Kasumi-1 (cell line): ENCODE results near the gene PCDHA9.
"Not testable (repeated sequence)": the region's sequence is repeated elsewhere in the genome, so short reads cannot be mapped to it uniquely, and the experiment has no call there.

Source experiments
- DNase-seq, 2 experiments: peaks; one replicate each; lab custom pipeline; 2025; lab: John Stamatoyannopoulos, UW

The PCDHA9 gene

DNA sequence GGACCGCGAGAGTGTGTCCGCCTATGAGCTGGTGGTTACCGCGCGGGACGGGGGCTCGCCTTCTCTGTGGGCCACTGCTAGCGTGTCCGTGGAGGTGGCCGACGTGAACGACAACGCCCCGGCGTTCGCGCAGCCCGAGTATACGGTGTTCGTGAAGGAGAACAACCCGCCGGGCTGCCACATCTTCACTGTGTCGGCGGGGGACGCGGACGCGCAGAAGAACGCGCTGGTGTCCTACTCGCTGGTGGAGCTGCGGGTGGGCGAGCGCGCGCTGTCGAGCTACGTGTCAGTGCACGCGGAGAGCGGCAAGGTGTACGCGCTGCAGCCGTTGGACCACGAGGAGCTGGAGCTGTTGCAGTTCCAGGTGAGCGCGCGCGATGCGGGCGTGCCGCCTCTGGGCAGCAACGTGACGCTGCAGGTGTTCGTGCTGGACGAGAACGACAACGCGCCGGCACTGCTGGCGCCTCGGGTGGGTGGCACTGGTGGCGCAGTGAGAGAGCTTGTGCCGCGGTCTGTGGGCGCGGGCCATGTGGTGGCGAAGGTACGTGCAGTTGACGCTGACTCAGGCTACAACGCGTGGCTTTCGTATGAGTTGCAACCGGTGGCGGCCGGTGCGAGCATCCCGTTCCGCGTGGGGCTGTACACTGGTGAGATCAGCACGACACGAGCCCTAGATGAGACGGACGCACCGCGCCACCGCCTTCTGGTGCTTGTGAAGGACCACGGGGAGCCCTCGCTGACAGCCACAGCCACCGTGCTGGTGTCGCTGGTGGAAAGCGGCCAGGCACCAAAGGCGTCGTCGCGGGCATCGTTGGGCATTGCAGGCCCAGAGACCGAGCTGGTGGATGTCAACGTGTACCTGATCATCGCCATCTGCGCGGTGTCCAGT is 12.3 kb upstream of the PCDHA9 start:
- DNase-seq, result no peak

DNA sequence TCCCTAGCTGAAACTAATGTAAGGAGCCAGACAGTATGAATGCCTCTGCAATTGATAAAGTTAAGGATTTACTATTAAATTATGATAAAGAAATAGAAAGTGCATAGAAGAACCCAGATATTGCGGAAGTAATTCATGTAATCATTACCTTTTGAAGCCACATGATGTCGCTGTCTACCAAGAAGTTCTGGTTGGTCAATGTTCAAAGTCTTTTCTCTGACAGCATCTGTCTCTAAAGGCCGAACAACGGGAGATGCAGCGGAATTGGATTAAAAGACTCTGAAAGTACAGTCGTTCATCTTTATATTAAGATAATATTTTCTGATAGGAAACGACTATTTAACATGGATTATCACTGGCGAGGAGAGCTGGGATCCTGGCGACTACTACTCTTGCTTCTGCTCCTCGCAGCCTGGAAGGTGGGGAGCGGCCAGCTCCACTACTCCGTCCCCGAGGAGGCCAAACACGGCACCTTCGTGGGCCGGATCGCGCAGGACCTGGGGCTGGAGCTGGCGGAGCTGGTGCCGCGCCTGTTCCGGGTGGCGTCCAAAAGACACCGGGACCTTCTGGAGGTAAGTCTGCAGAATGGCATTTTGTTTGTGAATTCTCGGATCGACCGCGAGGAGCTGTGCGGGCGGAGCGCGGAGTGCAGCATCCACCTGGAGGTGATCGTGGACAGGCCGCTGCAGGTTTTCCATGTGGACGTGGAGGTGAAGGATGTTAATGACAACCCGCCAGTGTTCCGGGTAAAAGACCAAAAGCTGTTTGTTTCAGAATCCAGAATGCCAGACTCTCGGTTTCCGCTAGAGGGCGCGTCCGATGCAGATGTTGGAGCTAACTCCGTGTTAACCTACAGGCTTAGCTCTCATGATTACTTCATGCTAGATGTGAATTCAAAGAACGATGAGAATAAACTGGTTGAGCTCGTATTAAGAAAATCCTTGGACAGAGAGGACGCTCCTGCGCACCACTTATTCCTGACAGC is 6.9 kb upstream of the PCDHA9 start, which contains the start of gene PCDHA8:
PCDHA8 (plus strand) TSS at position 210 of the 985 bp plus-strand sequence; CDS start at position 345, 135 bp downstream.
- DNase-seq, result peak; percentile 25 to 30

DNA sequence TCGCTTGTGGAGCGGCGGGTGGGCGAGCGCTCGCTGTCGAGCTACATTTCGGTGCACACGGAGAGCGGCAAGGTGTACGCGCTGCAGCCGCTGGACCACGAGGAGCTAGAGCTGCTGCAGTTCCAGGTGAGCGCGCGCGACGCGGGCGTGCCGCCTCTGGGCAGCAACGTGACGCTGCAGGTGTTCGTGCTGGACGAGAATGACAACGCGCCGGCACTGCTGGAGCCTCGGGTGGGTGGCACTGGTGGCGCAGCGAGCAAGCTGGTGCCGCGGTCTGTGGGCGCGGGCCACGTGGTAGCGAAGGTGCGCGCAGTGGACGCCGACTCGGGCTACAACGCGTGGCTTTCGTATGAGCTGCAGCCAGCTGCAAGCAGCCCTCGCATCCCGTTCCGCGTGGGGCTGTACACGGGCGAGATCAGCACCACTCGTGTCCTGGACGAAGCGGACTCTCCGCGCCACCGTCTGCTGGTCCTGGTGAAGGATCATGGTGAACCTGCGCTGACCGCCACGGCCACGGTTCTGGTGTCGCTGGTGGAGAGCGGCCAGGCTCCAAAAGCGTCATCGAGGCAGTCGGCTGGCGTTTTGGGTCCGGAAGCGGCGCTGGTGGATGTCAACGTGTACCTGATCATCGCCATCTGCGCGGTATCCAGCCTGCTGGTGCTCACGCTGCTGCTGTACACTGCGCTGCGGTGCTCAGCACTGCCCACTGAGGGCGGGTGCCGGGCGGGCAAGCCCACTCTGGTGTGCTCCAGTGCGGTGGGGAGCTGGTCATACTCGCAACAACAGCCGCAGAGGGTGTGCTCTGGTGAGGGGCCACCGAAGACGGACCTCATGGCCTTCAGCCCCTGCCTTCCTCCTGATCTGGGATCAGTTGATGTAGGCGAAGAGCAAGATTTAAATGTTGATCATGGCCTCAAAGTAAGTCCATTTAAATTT is 5.1 kb upstream of the PCDHA9 start:
- no peak for DNase-seq

DNA sequence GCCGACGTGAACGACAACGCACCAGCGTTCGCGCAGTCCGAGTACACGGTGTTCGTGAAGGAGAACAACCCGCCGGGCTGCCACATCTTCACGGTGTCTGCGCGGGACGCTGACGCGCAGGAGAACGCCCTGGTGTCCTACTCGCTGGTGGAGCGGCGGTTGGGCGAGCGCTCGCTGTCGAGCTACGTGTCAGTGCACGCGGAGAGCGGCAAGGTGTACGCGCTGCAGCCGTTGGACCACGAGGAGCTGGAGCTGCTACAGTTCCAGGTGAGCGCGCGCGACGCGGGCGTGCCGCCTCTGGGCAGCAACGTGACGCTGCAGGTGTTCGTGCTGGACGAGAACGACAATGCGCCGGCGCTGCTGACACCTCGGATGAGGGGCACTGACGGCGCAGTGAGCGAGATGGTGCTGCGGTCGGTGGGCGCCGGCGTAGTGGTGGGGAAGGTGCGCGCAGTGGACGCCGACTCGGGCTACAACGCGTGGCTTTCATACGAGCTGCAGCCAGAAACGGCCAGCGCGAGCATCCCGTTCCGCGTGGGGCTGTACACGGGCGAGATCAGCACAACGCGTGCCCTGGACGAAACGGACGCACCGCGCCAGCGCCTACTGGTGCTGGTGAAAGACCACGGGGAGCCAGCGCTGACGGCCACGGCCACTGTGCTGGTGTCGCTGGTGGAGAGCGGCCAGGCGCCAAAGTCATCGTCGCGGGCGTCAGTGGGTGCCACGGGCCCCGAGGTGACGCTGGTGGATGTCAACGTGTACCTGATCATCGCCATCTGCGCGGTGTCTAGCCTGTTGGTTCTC is 1.9 kb downstream of the PCDHA9 start:
- not testable (repeated sequence) for DNase-seq

DNA sequence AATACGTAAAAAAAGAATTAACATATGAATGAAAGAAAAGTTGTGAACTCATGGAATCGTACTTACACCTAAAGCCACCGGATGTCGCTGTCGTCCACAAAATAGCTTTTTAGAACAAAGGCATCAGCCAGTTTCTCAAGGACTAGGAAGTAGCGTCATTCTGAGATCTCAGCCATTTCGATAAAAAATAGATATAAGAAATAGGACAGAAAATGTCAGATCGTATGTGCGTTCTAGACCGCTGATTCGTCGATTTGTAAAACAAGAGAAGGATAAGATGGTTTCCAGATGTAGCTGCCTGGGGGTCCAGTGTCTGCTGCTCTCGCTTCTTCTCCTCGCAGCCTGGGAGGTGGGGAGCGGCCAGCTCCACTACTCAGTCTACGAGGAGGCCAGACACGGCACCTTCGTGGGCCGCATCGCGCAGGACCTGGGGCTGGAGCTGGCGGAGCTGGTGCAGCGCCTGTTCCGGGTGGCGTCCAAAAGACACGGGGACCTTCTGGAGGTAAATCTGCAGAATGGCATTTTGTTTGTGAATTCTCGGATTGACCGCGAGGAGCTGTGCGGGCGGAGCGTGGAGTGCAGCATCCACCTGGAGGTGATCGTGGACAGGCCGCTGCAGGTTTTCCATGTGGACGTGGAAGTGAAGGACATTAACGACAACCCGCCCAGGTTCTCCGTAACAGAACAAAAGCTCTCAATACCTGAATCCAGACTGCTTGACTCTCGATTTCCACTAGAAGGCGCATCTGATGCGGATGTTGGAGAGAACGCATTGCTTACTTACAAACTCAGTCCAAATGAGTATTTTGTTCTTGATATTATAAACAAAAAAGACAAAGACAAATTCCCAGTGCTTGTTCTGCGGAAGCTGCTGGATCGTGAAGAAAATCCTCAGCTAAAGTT is 7.8 kb downstream of the PCDHA9 start, which contains the start of gene PCDHA10:
PCDHA10 (plus strand) TSS at position 126 of the 903 bp plus-strand sequence; CDS start at position 278, 152 bp downstream.
- DNase-seq, result no peak

DNA sequence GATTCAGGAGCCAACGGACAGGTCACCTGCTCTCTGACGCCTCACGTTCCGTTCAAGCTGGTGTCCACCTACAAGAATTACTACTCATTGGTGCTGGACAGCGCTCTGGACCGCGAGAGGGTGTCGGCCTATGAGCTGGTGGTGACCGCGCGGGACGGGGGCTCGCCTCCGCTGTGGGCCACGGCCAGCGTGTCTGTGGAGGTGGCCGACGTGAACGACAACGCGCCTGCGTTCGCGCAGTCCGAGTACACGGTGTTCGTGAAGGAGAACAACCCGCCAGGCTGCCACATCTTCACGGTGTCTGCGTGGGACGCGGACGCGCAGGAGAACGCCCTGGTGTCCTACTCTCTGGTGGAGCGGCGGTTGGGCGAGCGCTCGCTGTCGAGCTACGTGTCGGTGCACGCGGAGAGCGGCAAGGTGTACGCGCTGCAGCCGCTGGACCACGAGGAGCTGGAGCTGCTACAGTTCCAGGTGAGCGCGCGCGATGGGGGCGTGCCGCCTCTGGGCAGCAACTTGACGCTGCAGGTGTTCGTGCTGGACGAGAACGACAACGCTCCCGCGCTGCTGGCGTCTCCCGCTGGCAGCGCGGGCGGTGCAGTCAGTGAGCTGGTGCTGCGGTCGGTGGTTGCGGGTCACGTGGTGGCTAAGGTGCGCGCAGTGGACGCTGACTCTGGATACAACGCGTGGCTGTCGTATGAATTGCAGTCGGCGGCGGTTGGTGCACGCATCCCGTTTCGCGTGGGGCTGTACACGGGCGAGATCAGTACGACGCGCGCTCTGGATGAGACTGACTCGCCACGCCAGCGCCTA is 9.2 kb downstream of the PCDHA9 start:
- DNase-seq, result no peak

DNA sequence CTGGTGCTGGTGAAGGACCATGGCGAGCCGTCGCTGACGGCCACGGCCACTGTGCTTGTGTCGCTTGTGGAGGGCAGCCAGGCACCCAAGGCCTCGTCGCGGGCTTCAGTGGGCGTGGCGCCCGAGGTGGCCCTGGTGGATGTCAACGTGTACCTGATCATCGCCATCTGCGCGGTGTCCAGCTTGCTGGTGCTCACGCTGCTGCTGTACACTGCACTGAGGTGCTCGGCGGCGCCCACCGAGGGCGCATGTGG is 9.7 kb downstream of the PCDHA9 start:
- DNase-seq, result no peak

DNA sequence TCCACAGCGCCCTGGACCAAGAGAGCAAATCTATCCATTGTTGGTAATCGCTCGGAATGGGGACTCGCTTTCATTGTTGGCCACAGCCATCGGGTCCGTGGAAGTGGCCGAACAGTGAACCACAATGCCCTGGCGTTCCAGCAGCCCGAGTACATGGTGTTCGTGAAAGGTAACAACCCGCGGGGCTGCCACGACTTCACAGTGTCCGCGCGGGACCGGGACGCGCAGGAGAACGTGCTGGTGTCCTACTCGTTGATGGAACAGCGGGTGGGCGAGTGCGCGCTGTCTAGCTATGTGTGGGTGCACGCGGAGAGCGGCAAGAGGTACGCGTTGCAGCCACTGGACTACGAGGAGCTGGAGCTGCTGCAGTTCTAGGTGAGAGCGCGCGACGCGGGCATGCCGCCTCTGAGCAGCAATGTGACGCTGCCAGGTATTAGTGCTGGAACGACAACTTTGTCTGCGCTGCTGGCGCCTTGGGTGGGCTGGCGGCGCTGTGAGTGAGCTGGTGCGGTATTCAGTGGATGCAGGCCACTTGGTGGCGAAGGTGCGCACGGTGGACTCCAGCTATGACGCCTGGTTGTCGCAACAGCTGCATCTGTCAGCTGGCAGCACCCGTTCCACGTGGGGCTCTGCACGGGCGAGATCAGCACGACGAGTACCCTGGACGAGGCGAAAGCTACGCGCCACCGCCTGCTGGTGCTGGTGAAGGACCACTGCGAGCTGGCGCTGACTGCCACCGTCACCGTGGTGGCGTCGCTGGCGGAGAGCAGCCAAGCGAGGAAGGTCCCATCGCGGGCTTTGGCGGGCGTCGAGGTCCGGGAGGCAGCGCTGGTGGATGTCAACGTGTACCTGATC is 14.5 kb downstream of the PCDHA9 start:
- no peak for DNase-seq

DNA sequence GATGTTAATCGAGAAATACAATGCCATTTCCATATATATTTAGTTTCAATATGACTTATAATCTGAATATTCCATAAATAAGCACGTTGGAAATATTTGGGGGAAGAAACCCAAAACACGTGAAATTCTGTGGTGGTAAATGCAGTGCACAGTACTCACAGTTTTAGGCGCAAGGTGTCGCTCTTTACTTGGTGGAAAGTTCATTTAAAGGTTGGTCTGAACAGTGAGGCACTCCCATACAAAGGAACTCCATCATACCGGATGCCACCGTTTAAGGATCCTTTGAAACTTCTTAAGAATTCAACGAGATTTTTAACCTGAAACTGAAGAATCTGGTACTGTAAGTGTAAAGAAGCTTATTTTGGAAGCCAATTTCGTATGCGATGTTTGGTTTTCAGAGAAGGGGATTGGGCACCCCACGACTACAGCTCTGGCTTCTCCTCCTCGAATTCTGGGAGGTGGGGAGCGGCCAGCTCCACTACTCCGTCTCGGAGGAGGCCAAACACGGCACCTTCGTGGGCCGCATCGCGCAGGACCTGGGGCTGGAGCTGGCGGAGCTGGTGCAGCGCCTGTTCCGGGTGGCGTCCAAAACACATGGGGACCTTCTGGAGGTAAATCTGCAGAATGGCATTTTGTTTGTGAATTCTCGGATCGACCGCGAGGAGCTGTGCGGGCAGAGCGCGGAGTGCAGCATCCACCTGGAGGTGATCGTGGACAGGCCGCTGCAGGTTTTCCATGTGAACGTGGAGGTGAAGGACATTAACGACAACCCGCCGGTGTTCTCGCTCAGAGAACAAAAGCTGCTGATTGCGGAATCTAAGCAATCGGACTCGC is 20.8 kb downstream of the PCDHA9 start, which contains the start of gene PCDHA11:
PCDHA11 (plus strand) TSS at position 237 of the 834 bp plus-strand sequence; CDS start at position 384, 147 bp downstream.
- DNase-seq, result no peak

DNA sequence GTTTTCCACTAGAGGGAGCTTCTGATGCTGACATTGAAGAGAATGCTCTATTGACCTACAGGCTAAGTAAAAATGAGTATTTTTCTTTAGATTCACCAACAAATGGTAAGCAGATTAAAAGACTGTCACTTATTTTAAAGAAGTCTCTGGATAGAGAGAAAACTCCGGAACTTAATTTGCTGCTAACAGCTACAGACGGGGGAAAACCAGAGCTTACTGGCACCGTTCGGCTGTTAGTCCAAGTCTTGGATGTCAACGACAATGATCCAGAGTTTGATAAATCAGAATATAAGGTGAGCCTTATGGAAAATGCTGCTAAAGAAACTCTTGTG is 21.3 kb downstream of the PCDHA9 start:
- no peak for DNase-seq

DNA sequence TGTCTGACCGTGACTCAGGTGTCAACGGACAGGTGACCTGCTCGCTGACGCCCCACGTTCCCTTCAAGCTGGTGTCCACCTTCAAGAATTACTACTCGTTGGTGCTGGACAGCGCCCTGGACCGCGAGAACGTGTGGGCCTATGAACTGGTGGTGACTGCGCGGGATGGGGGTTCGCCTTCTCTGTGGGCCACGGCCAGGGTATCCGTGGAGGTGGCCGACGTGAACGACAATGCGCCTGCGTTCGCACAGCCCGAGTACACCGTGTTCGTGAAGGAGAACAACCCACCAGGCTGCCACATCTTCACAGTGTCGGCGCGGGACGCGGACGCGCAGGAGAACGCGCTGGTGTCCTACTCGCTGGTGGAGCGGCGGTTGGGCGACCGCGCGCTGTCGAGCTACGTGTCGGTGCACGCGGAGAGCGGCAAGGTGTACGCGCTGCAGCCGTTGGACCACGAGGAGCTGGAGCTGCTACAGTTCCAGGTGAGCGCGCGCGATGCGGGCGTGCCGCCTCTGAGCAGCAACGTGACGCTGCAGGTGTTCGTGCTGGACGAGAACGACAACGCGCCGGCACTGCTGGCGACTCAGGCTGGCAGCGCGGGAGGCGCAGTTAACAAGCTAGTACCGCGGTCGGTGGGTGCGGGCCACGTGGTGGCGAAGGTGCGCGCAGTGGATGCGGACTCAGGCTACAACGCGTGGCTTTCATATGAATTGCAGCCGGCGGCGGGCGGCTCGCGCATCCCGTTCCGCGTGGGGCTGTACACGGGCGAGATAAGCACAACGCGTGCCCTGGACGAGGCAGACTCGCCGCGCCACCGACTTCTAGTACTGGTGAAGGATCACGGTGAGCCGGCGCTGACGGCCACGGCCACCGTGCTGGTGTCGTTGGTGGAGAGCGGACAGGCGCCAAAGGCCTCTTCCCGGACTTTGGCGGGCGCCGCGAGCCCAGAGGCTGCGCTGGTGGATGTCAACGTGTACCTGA is 22.3 kb downstream of the PCDHA9 start:
- DNase-seq, result no peak

DNA sequence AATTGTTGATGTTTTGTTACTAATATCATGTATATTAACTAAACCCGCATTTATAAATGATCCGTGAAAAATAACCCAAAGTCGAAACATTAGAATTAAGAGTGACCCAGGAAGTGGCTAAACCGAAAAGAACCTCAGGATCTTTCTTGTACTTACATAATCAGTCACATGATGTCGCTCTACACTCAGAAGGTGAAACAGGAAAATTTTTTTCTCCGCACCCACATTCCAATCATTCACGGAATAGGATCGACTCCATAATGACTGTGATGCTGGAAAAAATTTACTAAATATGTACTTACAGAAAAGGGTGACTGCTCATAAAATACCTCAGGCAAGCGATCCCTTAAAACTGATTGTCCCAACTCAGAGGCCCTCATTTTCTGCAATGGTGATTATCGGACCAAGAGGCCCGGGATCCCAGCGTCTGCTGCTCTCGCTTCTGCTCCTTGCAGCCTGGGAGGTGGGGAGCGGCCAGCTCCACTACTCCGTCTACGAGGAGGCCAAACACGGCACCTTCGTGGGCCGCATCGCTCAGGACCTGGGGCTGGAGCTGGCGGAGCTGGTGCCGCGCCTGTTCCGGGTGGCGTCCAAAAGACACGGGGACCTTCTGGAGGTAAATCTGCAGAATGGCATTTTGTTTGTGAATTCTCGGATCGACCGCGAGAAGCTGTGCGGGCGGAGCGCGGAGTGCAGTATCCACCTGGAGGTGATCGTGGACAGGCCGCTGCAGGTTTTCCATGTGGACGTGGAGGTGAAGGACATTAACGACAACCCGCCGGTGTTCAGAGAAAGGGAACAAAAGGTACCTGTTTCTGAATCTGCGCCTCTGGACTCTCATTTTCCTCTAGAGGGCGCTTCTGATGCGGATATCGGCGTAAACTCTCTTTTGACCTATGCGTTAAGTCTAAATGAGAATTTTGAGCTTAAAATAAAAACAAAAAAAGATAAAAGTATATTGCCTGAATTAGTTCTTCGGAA is 27.2 kb downstream of the PCDHA9 start, which contains the start of gene PCDHA12:
PCDHA12 (plus strand) TSS at position 224 of the 981 bp plus-strand sequence; CDS start at position 389, 165 bp downstream.
- DNase-seq, result no peak

DNA sequence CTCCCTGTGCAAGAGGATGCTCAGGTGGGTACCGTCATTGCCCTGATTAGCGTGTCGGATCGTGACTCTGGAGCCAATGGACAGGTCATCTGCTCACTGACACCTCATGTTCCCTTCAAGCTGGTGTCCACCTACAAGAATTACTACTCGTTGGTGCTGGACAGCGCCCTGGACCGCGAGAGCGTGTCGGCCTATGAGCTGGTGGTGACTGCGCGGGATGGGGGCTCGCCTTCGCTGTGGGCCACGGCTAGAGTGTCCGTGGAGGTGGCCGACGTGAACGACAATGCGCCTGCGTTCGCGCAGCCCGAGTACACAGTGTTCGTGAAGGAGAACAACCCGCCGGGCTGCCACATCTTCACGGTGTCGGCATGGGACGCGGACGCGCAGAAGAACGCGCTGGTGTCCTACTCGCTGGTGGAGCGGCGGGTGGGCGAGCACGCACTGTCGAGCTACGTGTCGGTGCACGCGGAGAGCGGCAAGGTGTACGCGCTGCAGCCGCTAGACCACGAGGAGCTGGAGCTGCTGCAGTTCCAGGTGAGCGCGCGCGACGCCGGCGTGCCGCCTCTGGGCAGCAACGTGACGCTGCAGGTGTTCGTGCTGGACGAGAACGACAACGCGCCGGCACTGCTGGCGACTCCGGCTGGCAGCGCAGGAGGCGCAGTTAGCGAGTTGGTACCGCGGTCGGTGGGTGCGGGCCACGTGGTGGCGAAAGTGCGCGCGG is 28.5 kb downstream of the PCDHA9 start:
- DNase-seq, result not testable (repeated sequence)

DNA sequence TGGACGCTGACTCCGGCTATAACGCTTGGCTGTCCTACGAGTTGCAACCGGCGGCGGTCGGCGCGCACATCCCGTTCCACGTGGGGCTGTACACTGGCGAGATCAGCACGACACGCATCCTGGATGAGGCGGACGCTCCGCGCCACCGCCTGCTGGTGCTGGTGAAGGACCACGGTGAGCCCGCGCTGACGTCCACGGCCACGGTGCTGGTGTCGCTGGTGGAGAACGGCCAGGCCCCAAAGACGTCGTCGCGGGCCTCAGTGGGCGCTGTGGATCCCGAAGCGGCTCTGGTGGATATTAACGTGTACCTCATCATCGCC is 29.0 kb downstream of the PCDHA9 start:
- DNase-seq, result no peak
